MM.1S (cell line): Measurements from ENCODE around the gene GGT6.

Experiments
- DNase-seq: peaks from one replicate; pipeline ENCODE4 v3.0.0-alpha.2; 2015
- H2AFZ ChIP-seq: fragments of 300-600 bp; sonication (generic); 2 replicates; pipeline ENCODE4 v1.6.0; 2016; ENCODE audit warnings: antibody characterized with exemption, low read length
- H3F3A ChIP-seq: fragments of 300-600 bp; sonication (generic); 2 replicates; pipeline ENCODE4 v1.6.1; 2016; ENCODE audit warnings: mild to moderate bottlenecking, antibody characterized with exemption, low read length, moderate library complexity, mixed read lengths; ENCODE audit not compliant: insufficient read depth
- H3K27ac ChIP-seq: fragments of 300-600 bp; sonication (generic); 2 replicates; pipeline ENCODE4 v1.5.1; 2016; ENCODE audit warnings: mild to moderate bottlenecking, low read length
- H3K27me3 ChIP-seq: fragments of 300-600 bp; sonication (generic); replicated peaks from 2 replicates; pipeline ENCODE4 v1.6.0; 2016; ENCODE audit warnings: low read length; ENCODE audit not compliant: insufficient read depth
- H3K36me3 ChIP-seq: fragments of 300-600 bp; sonication (generic); replicated peaks from 2 replicates; pipeline ENCODE4 v1.6.1; 2016; ENCODE audit warnings: mild to moderate bottlenecking, low read length, mixed read lengths; ENCODE audit not compliant: insufficient read depth
- H3K4me1 ChIP-seq: fragments of 300-600 bp; sonication (generic); 2 replicates; pipeline ENCODE4 v1.6.1; 2016; ENCODE audit warnings: low read length, mixed read lengths
- H3K4me2 ChIP-seq: fragments of 300-600 bp; sonication (generic); 2 replicates; pipeline ENCODE4 v1.6.0; 2016; ENCODE audit warnings: low read depth, low read length
- H3K4me3 ChIP-seq: fragments of 300-600 bp; sonication (generic); 2 replicates; pipeline ENCODE4 v1.5.1; 2016; ENCODE audit warnings: low read length, mixed read lengths
- H3K79me2 ChIP-seq: fragments of 300-600 bp; sonication (generic); 2 replicates; pipeline ENCODE4 v1.6.1; 2016; ENCODE audit warnings: mixed run types, low read length, mixed read lengths
- H3K9ac ChIP-seq: fragments of 300-600 bp; sonication (generic); 2 replicates; pipeline ENCODE4 v1.6.1; 2016; ENCODE audit warnings: low read length, mixed read lengths
- H3K9me2 ChIP-seq: fragments of 300-600 bp; sonication (generic); replicated peaks from 2 replicates; pipeline ENCODE4 v1.6.1; 2016; ENCODE audit warnings: mild to moderate bottlenecking, low read length, mixed read lengths; ENCODE audit not compliant: insufficient read depth
- H3K9me3 ChIP-seq: fragments of 300-600 bp; sonication (generic); replicated peaks from 2 replicates; pipeline ENCODE4 v1.6.1; 2016; ENCODE audit warnings: mild to moderate bottlenecking, low read length, mixed read lengths; ENCODE audit not compliant: insufficient read depth
- H4K20me1 ChIP-seq: fragments of 300-600 bp; sonication (generic); 2 replicates; pipeline ENCODE4 v1.6.1; 2016; ENCODE audit warnings: mild to moderate bottlenecking, low read length, moderate library complexity, mixed read lengths; ENCODE audit not compliant: insufficient read depth
- EZH2 ChIP-seq: fragments of 300-600 bp; sonication (generic); optimal IDR thresholded peaks from 2 replicates; pipeline ENCODE3; 2017; ENCODE audit warnings: low read depth, mild to moderate bottlenecking, antibody characterized with exemption, low read length, mixed read lengths
- EZH2phosphoT487 ChIP-seq: fragments of 300-600 bp; sonication (generic); IDR thresholded peaks from 2 replicates; pipeline ENCODE4 v1.6.1; 2018; ENCODE audit warnings: antibody characterized with exemption, low read length
- TF ChIP-seq, protein P1 (sequence below): fragments of 300-600 bp; sonication (generic); IDR thresholded peaks from 2 replicates; pipeline ENCODE4 v1.5.1; 2016; ENCODE audit warnings: antibody characterized with exemption, low read length, mixed read lengths

The GGT6 gene

DNA sequence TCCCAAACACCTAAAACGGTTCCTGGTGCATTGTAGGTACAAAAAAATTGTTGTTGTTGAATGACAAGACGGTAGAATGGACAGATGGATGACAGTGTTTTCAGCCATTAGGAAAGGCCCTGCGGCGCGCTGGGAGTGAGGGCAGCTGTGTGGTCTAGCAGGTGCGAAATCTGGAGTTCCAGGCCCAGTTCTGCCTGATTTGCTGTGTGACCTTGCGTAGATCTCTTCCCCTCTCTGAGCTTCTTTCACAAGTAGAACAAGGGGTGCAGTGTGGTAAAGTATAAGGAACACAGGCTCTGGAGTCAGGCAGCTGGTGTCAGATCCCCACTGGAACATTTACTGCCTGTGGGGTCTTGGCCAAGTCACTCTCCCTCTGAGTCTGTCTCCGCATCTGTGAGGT lies 36.4 kb downstream of the GGT6 start:
- peaks cover 3% of the 10 kb centered on the region for H3K4me1 ChIP-seq
- H3K9me2 ChIP-seq: no peaks in the 10 kb centered on the region
- no peak overlapping the region for H3K27ac ChIP-seq
- H3K79me2 ChIP-seq: no peaks in the 10 kb centered on the region
- H3K27me3 ChIP-seq: no peaks in the 10 kb centered on the region
- no peak overlapping the region for H3K4me2 ChIP-seq
- no peak overlapping the region for H3K4me3 ChIP-seq
- H3F3A ChIP-seq: no peaks in the 10 kb centered on the region
- TF ChIP-seq, protein P1, sequence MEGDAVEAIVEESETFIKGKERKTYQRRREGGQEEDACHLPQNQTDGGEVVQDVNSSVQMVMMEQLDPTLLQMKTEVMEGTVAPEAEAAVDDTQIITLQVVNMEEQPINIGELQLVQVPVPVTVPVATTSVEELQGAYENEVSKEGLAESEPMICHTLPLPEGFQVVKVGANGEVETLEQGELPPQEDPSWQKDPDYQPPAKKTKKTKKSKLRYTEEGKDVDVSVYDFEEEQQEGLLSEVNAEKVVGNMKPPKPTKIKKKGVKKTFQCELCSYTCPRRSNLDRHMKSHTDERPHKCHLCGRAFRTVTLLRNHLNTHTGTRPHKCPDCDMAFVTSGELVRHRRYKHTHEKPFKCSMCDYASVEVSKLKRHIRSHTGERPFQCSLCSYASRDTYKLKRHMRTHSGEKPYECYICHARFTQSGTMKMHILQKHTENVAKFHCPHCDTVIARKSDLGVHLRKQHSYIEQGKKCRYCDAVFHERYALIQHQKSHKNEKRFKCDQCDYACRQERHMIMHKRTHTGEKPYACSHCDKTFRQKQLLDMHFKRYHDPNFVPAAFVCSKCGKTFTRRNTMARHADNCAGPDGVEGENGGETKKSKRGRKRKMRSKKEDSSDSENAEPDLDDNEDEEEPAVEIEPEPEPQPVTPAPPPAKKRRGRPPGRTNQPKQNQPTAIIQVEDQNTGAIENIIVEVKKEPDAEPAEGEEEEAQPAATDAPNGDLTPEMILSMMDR: no peak
- TF ChIP-seq EZH2phosphoT487 (no peak), EZH2 (no peak)
- no peak overlapping the region for H2AFZ ChIP-seq
- no peaks in the 10 kb centered on the region for H4K20me1 ChIP-seq
- no peak for DNase-seq
- no peaks in the 10 kb centered on the region for H3K9me3 ChIP-seq
- H3K9ac ChIP-seq: no peak overlapping the region
- H3K36me3 ChIP-seq: no peaks in the 10 kb centered on the region

DNA sequence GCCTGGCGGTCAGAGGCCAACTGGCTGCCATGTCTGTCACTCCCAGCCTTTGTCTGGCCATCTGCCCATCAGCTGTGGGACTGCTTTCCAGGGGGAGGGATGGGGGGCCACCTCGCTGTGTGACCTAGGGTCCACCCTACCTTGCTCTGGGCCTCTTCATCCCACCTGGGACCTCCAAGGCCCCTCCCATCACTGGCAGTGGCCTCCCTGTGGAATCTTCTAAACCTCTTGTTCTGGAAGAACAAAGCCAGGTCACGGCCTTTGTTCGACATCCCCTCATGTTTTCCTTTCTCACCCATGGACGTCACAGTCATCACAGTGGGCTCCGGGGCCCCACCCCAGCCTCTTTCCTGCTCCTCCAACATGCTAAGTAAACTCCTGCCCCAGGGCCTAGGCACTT lies 37.7 kb downstream of the GGT6 start:
- H3K4me1 ChIP-seq: peaks cover 8% of the 10 kb centered on the region
- no peak overlapping the region for H3K4me2 ChIP-seq
- no peak overlapping the region for H2AFZ ChIP-seq
- no peaks in the 10 kb centered on the region for H4K20me1 ChIP-seq
- no peaks in the 10 kb centered on the region for H3K9me3 ChIP-seq
- TF ChIP-seq, protein P1: no peak
- no peak for TF ChIP-seq EZH2
- TF ChIP-seq EZH2phosphoT487: no peak
- H3F3A ChIP-seq: no peaks in the 10 kb centered on the region
- H3K36me3 ChIP-seq: no peaks in the 10 kb centered on the region
- no peak overlapping the region for H3K4me3 ChIP-seq
- no peak overlapping the region for H3K27ac ChIP-seq
- no peaks in the 10 kb centered on the region for H3K9me2 ChIP-seq
- DNase-seq: no peak
- H3K27me3 ChIP-seq: no peaks in the 10 kb centered on the region
- H3K79me2 ChIP-seq: no peaks in the 10 kb centered on the region
- no peak overlapping the region for H3K9ac ChIP-seq

DNA sequence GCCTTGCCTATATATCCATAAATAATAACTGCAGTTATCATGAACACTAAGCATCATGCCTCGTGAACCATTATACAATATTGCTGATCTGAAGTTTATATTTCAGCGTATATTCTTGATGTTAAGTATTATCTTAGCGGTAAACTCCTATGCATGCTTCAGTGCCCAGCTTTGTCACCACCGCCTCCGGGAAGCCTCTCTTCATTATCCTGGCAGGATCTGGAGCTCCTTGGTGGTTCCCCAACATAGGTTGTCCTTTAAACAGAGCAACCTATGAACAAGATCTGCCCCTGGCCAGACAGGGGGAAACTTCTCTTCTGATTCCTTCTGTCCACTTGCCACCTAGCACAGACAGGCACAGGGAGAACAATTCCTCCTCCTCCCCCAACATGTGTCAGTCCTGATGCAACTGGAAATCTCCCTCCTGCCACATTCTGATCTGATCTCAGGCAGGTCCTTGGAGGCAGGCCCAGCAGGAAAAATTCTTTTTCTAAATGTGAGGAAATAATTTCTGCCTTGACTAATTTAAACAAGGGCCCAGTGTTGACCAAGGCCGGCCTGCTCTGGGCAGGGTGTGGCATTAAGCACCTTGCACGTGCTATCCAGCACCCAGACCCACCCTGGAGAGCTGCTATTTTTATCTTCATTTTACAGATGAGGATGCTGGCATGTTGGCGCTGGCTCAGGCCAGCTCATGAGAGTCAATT lies 39.3 kb downstream of the GGT6 start:
- H3K27ac ChIP-seq: no peak overlapping the region
- H3K4me1 ChIP-seq: peaks cover 8% of the 10 kb centered on the region
- TF ChIP-seq, protein P1: no peak
- TF ChIP-seq EZH2 (no peak), EZH2phosphoT487 (no peak)
- no peaks in the 10 kb centered on the region for H3F3A ChIP-seq
- H3K9me2 ChIP-seq: no peaks in the 10 kb centered on the region
- H3K4me3 ChIP-seq: no peak overlapping the region
- no peaks in the 10 kb centered on the region for H4K20me1 ChIP-seq
- H2AFZ ChIP-seq: no peak overlapping the region
- H3K27me3 ChIP-seq: no peaks in the 10 kb centered on the region
- H3K36me3 ChIP-seq: no peaks in the 10 kb centered on the region
- no peak overlapping the region for H3K9ac ChIP-seq
- no peak for DNase-seq
- H3K4me2 ChIP-seq: no peak overlapping the region
- H3K79me2 ChIP-seq: no peaks in the 10 kb centered on the region
- no peaks in the 10 kb centered on the region for H3K9me3 ChIP-seq
